Kidney (tissue), 14 donors: Measurements from ENCODE around the gene MRPL52. TPM values are rescaled to one million over a fixed set of nuclear protein-coding genes. Genes with fewer than 3 reads are reported as not detected.
A peak's percentile ranks its signal among the peaks of the same experiment; 100 is the strongest.

Experiments
- DNase-seq, 5 donors: peaks; one replicate each; pipeline ENCODE4 v3.0.0-alpha.2; 2013 to 2020
- FAIRE-seq: peaks from 2 replicates; lab custom pipeline; 2012; peaks lifted over from hg19 to GRCh38; lab: Jason Lieb, UNC
- H3K27ac ChIP-seq, 2 donors: one replicate each; pipeline ENCODE4 v1.7.0; 2013; ENCODE audit warnings: low read depth in 2 of 2, low read length in 2 of 2, inconsistent platforms in 1 of 2
- H3K27me3 ChIP-seq: one replicate; pipeline ENCODE4 v1.7.1; 2013; ENCODE audit warnings: low read length, inconsistent platforms; ENCODE audit not compliant: control insufficient read depth, insufficient read depth
- H3K36me3 ChIP-seq, 3 donors: one replicate each; pipeline versions ENCODE4 v1.7.0 to v1.7.1; 2013; ENCODE audit warnings: low read length in 3 of 3, control low read depth in 1 of 3, inconsistent platforms in 1 of 3; ENCODE audit not compliant: insufficient read depth in 3 of 3, control insufficient read depth in 2 of 3
- H3K4me1 ChIP-seq, 3 donors: one replicate each; pipeline versions ENCODE4 v1.7.0 to v1.7.1; 2013; ENCODE audit warnings: low read length in 3 of 3, inconsistent platforms in 1 of 3, low read depth in 1 of 3; ENCODE audit not compliant: control insufficient read depth in 2 of 3, insufficient read depth in 2 of 3
- H3K4me3 ChIP-seq, 3 donors: one replicate each; pipeline versions ENCODE4 v1.7.0 to v1.8.1; 2013; ENCODE audit warnings: low read length in 3 of 3, control low read depth in 1 of 3, inconsistent platforms in 1 of 3
- H3K9ac ChIP-seq, 3 donors: one replicate each; pipeline versions ENCODE4 v1.7.0 to v1.7.1; 2013; ENCODE audit warnings: low read length in 3 of 3, control low read depth in 1 of 3, inconsistent platforms in 1 of 3
- H3K9me3 ChIP-seq, 3 donors: one replicate each; pipeline versions ENCODE4 v1.7.0 to v1.7.1; 2013; ENCODE audit warnings: low read length in 3 of 3, control low read depth in 1 of 3, inconsistent platforms in 1 of 3; ENCODE audit not compliant: control insufficient read depth in 2 of 3, insufficient read depth in 1 of 3
- intact Hi-C: fragments of 100-400 bp; cut with DNase I; formaldehyde crosslinking; loops from one replicate; pipeline ENCODE4 v1.11.1; 2022
- polyA plus RNA-seq: library from polyadenylated mRNA; stranded (reverse); fragments of 350-450 nt; fragmentation: Illumina TruSeq; extraction: RNeasy Lipid Tissue Mini Kit (QIAGEN cat#74804); gene quantifications from one replicate; pipeline ENCODE4 v1.2.3, GENCODE V29; 2014; ENCODE audit warnings: low read depth, low replicate concordance; ENCODE audit not compliant: insufficient read depth
- total RNA-seq: library from RNA; stranded (reverse); fragmentation: NEBNext Ultra II Directional; extraction: Animal tissue kit (Norgen Biotek cat#: 25700); gene quantifications from one replicate; pipeline ENCODE4 v1.2.1, GENCODE V29; 2021
- TF ChIP-seq, protein P1 (sequence below): IDR thresholded peaks from 3 replicates; pipeline ENCODE4 v1.5.1; 2012; ENCODE audit warnings: mild to moderate bottlenecking, moderate library complexity, borderline replicate concordance; ENCODE audit not compliant: insufficient read depth; ENCODE audit errors: extremely low read depth
- donor health status: control.
- donor health status: control.
- donor health status: control.
- donor health status: control.
- donor health status: control.
- donor health status: DM: yes; HTN: yes; CAD: no.
- donor health status: Normal renal cell carcinoma (clear cell type).

MRPL52 gene
- total and polyA plus RNA-seq, 2 donors from 2014 or later = 74.3 to 255 TPM

DNA sequence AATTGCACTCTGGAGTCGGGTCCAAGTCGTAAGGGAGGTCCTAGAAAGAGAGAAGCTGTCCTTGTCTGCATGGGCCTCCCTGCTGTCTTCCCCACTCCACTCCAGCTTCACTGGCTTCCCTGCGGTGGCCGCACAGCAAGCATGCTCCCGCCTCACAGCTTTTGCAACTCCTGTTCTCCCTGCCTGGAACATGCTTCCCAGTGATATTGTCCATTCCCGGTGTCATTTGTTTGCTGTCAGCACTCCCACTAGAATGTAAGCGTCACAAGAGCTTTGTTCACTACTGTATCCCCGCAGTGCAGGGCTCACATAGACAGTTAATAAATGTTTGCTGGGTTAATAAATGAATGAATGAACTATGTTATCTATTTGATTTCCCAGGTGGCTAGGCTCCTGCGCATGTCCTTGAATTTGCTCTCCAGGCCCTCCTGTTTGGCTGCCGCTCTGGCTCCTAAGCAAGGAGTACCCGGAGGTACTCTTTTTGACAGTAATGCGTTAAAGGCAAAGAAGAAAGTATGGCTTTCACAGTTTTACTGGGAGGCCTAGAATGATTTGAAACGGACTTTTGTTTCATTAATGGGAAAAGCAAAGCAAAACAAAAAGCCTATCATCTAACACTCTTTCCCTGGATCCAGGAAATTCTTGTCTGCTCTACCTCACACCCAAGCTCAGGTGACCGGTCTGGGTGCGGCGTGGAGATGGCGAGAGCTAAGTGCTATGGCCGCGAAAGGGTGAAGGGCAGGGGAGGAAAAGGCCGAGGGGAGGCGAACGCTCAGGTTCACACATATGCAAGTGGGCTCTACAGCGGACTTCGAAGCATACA is 8.3 kb upstream of the MRPL52 start:
- no peak overlapping the region for H3K9ac ChIP-seq
- peaks cover 0 to 16% (median 13%) of the 10 kb centered on the region in 3 donors for H3K4me1 ChIP-seq
- no peaks in the 10 kb centered on the region for H3K9me3 ChIP-seq
- TF ChIP-seq, protein P1, sequence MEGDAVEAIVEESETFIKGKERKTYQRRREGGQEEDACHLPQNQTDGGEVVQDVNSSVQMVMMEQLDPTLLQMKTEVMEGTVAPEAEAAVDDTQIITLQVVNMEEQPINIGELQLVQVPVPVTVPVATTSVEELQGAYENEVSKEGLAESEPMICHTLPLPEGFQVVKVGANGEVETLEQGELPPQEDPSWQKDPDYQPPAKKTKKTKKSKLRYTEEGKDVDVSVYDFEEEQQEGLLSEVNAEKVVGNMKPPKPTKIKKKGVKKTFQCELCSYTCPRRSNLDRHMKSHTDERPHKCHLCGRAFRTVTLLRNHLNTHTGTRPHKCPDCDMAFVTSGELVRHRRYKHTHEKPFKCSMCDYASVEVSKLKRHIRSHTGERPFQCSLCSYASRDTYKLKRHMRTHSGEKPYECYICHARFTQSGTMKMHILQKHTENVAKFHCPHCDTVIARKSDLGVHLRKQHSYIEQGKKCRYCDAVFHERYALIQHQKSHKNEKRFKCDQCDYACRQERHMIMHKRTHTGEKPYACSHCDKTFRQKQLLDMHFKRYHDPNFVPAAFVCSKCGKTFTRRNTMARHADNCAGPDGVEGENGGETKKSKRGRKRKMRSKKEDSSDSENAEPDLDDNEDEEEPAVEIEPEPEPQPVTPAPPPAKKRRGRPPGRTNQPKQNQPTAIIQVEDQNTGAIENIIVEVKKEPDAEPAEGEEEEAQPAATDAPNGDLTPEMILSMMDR = no peak
- DNase-seq = peak in 4 of 5 donors; percentile 52 to 77 (median 66)
- H3K27ac ChIP-seq = peak overlapping the region; percentile 40 to 67
- FAIRE-seq = no peak
- intact Hi-C loops = no loop called here
- peak overlapping the region in 1 of 3 donors; percentile 47 for H3K4me3 ChIP-seq
- no peaks in the 10 kb centered on the region for H3K27me3 ChIP-seq
- H3K36me3 ChIP-seq = no peaks in the 10 kb centered on the region

GRCh38 chr14:22822016-22822570 is 7.6 kb upstream of the MRPL52 start:
- peaks cover 0 to 16% (median 13%) of the 10 kb centered on the region in 3 donors for H3K4me1 ChIP-seq
- peak overlapping the region; percentile 67 to 70 for H3K27ac ChIP-seq
- no peaks in the 10 kb centered on the region for H3K27me3 ChIP-seq
- H3K9ac ChIP-seq = peak overlapping the region in 1 of 3 donors; percentile 58
- FAIRE-seq (no peak), DNase-seq (peak in 3 of 5 donors; percentile 22 to 82 (median 80))
- no peaks in the 10 kb centered on the region for H3K36me3 ChIP-seq
- no peaks in the 10 kb centered on the region for H3K9me3 ChIP-seq
- TF ChIP-seq, protein P1 = no peak
- intact Hi-C loops = no loop called here
- H3K4me3 ChIP-seq = peak overlapping the region; percentile 11 to 47 (median 35)

- peak overlapping the region; percentile 43 to 47 (median 44) for H3K4me3 ChIP-seq
- TF ChIP-seq, protein P1 = peak; percentile 87
- peak overlapping the region in 2 of 3 donors; percentile 45 to 62 for H3K9ac ChIP-seq
- no peak for FAIRE-seq
- H3K36me3 ChIP-seq = no peaks in the 10 kb centered on the region
- peak overlapping the region; percentile 67 to 70 for H3K27ac ChIP-seq
- H3K27me3 ChIP-seq = no peaks in the 10 kb centered on the region
- intact Hi-C loops = no loop called here
- peak; percentile 91 to 97 (median 94) for DNase-seq
- H3K9me3 ChIP-seq = no peaks in the 10 kb centered on the region
- peaks cover 0 to 16% (median 13%) of the 10 kb centered on the region in 3 donors for H3K4me1 ChIP-seq
Observed at GRCh38 chr14:22822571-22823098, 7.1 kb upstream of the MRPL52 start.
